GM23248 (cell line): ENCODE measurements around the gene GRB10. TPM values are rescaled to one million over a fixed set of nuclear protein-coding genes. Genes with fewer than 3 reads are reported as not detected.

ENCODE experiments used
- DNase-seq: peaks from one replicate; pipeline ENCODE4 v3.0.0-alpha.2; 2015
- H2AFZ ChIP-seq: fragments of 200-600 bp; sonication (generic); 2 replicates; pipeline ENCODE4 v1.6.1; 2016; ENCODE audit warnings: antibody characterized with exemption
- H3F3A ChIP-seq: fragments of 200-600 bp; sonication (generic); 2 replicates; pipeline ENCODE4 v1.6.1; 2016; ENCODE audit warnings: mild to moderate bottlenecking, antibody characterized with exemption, mixed run types; ENCODE audit not compliant: insufficient read depth
- H3K27ac ChIP-seq: fragments of 200-600 bp; sonication (generic); 2 replicates; pipeline ENCODE4 v1.5.1; 2016; ENCODE audit warnings: mild to moderate bottlenecking
- H3K27me3 ChIP-seq: fragments of 200-600 bp; sonication (generic); replicated peaks from 2 replicates; pipeline ENCODE4 v1.6.1; 2016; ENCODE audit warnings: mild to moderate bottlenecking; ENCODE audit not compliant: insufficient read depth
- H3K36me3 ChIP-seq: fragments of 200-600 bp; sonication (generic); 2 replicates; pipeline ENCODE4 v1.6.1; 2016; ENCODE audit warnings: low read depth, mild to moderate bottlenecking
- H3K4me1 ChIP-seq: fragments of 200-600 bp; sonication (generic); 2 replicates; pipeline ENCODE4 v1.6.1; 2016; ENCODE audit warnings: mild to moderate bottlenecking; ENCODE audit not compliant: insufficient read depth
- H3K4me2 ChIP-seq: fragments of 200-600 bp; sonication (generic); one replicate; pipeline ENCODE4 v1.6.1; 2016; ENCODE audit warnings: mild to moderate bottlenecking; ENCODE audit not compliant: unreplicated experiment
- H3K4me3 ChIP-seq: fragments of 200-600 bp; sonication (generic); 2 replicates; pipeline ENCODE4 v1.5.1; 2016; ENCODE audit warnings: mild to moderate bottlenecking
- H3K79me2 ChIP-seq: fragments of 200-600 bp; sonication (generic); 2 replicates; pipeline ENCODE4 v1.6.1; 2016; ENCODE audit warnings: mild to moderate bottlenecking; ENCODE audit not compliant: insufficient read depth
- H3K9ac ChIP-seq: fragments of 200-600 bp; sonication (generic); 2 replicates; pipeline ENCODE4 v1.6.1; 2016; ENCODE audit warnings: mild to moderate bottlenecking
- H3K9me2 ChIP-seq: fragments of 200-600 bp; sonication (generic); 2 replicates; pipeline ENCODE4 v1.6.1; 2016; ENCODE audit warnings: mixed run types, mild to moderate bottlenecking, moderate library complexity; ENCODE audit not compliant: insufficient read depth
- H3K9me3 ChIP-seq: fragments of 200-600 bp; sonication (generic); one replicate; pipeline ENCODE4 v1.6.1; 2017; ENCODE audit warnings: low read depth
- H4K20me1 ChIP-seq: fragments of 200-600 bp; sonication (generic); 2 replicates; pipeline ENCODE4 v1.6.0; 2016; ENCODE audit not compliant: insufficient read depth
- EZH2 ChIP-seq: fragments of 200-600 bp; sonication (generic); IDR thresholded peaks from 2 replicates; pipeline ENCODE4 v1.6.1; 2018; ENCODE audit warnings: antibody characterized with exemption, mild to moderate bottlenecking; ENCODE audit not compliant: insufficient read depth, poor library complexity, severe bottlenecking
- EZH2phosphoT487 ChIP-seq: fragments of 200-600 bp; sonication (generic); IDR thresholded peaks from 2 replicates; pipeline ENCODE4 v1.6.1; 2018; ENCODE audit warnings: antibody characterized with exemption, moderate library complexity, mild to moderate bottlenecking, low read depth; ENCODE audit not compliant: insufficient read depth
- WGBS, 2 experiments: methylation state at CpG; one replicate each; pipeline ENCODE4 v1.1.6; 2015 to 2017; ENCODE audit warnings: low lambda C conversion rate in 2 of 2, low coverage in 1 of 2; ENCODE audit errors: missing lambda C conversion rate in 2 of 2; 5-methylcytosine and 5-hydroxymethylcytosine counted together
- in situ Hi-C: fragments of 300-500 bp; cut with MboI; formaldehyde crosslinking; loops from 2 replicates; pipeline ENCODE4 v1.15.0; 2020
- polyA plus RNA-seq: library from polyadenylated mRNA; unstranded; fragments of >200 nt; fragmentation: Nextera tagmentation; extraction: Ambion mirVana; gene quantifications from 2 replicates; pipeline ENCODE4 v1.2.1, GENCODE V29; 2016
- total RNA-seq: library from RNA; depleted of rRNA; stranded (reverse); fragments of >200 nt; shearing (Covaris generic); gene quantifications from 2 replicates; pipeline ENCODE4 v1.2.3, GENCODE V29; 2014

Gene GRB10
- total and polyA plus RNA-seq, 2 experiments from 2014 or later, result 12.9 to 25.9 TPM

- TF ChIP-seq EZH2phosphoT487 (no peak), EZH2 (no peak)
- Histone ChIP-seq H3K27me3 (no peaks in the 10 kb centered on the region), H3K4me1 (no peaks in the 10 kb centered on the region), H3K79me2 (peaks cover 30% of the 10 kb centered on the region), H3K9me2 (no peaks in the 10 kb centered on the region), H3F3A (0 out of 2 replicates have a peak, but pooled peaks cover 6% of the 10 kb centered on the region), H3K4me3 (no peak overlapping the region), H3K27ac (no peak overlapping the region), H3K36me3 (peaks cover 3% of the 10 kb centered on the region; the same call in 1 of the 2 replicates), H3K9me3 (no peaks in the 10 kb centered on the region), H3K9ac (no peak overlapping the region), H4K20me1 (peaks cover 5% of the 10 kb centered on the region; the same call in 1 of the 2 replicates), H3K4me2 (no peak overlapping the region), H2AFZ (no peak overlapping the region)
- DNase-seq, result no peak
- 65% methylated on average over 13 of the region's 13 CpGs for WGBS, 2 experiments
- in situ Hi-C loops, result no loop called here
Measured at GRCh38 chr7:50676740-50677637, 105.7 kb downstream of the GRB10 start.

DNA sequence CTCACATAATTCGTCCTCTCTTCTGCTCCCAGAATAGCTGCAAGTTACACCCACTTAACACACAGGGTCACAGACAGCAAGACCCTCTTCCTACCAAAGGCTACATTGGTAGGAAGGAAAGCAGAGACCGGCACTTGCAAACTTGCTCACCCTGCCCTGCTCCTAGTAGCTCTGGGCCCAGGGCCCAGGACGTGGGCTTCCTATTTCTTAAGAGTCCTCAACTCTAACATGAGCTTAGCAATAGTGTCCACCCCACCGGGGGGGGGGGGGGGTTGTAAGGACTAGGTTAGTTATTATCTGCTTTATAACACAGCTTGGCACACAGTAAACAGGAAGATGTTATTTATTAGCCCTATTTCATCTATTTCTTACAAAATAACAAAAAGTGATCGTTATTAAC is 106.6 kb downstream of the GRB10 start:
- DNase-seq, result no peak

DNA sequence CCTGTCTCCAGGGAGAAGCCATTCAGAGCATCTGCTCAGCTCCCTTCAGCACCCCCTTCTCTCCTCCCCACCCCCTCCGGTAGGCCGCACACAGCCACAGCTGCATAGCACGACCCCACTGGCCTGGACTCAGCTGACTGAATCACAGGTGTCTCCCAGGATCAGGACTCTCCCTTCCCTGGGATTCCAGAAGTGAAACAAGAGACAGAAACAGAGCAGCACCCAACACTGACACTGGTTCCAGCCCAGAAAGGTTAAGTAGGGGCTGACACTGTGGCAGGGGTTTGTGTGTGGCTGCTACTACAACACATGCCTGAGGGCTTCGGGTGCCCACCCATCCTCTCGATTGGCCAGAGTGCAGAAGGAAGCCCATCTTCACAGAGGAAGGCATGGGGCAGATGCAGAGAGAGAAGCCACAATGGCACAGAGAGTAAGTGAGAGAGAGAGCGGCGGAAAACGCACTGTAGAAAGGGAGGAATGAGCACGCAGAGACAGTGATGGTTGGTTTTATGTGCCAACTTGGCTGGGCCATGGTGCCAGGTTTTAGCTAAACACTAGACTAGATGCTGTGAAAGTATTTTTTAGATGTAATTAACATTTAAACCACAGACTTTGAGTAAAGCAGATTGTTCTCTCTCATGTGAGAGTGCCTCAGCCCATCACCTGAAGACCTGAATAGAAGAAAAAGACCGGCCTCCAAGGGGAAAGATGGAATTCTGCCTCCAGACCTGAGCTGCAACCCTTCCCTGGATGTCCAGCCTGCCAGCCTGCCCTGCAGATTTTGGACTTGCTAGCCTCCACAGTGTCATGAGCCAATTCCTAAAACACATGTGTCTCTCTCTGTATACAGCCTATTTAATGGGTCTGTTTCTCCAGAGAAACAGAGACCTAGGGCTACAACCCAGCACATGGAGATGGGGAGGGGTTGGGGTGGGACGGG is 107.5 kb downstream of the GRB10 start:
- H3K4me3 ChIP-seq, result no peak overlapping the region
- peaks cover 34% of the 10 kb centered on the region for H3K79me2 ChIP-seq
- 0 out of 2 replicates have a peak, but pooled peaks cover 3% of the 10 kb centered on the region for H3F3A ChIP-seq
- in situ Hi-C loops, result no loop called here
- H3K4me2 ChIP-seq, result no peak overlapping the region
- 80 to 83% methylated on average over 11 of the region's 11 CpGs for WGBS, 2 experiments
- no peaks in the 10 kb centered on the region for H3K9me2 ChIP-seq
- no peak overlapping the region for H2AFZ ChIP-seq
- H4K20me1 ChIP-seq, result peaks cover 5% of the 10 kb centered on the region; the same call in 1 of the 2 replicates
- H3K9ac ChIP-seq, result no peak overlapping the region
- peaks cover 6% of the 10 kb centered on the region; the same call in 1 of the 2 replicates for H3K36me3 ChIP-seq
- H3K27ac ChIP-seq, result no peak overlapping the region
- no peaks in the 10 kb centered on the region for H3K4me1 ChIP-seq
- no peaks in the 10 kb centered on the region for H3K27me3 ChIP-seq
- TF ChIP-seq EZH2phosphoT487, result no peak
- no peak for TF ChIP-seq EZH2
- no peaks in the 10 kb centered on the region for H3K9me3 ChIP-seq
- no peak for DNase-seq

More for the DNA sequence above, 106.6 kb downstream of the GRB10 start:
- no peak overlapping the region for H3K4me3 ChIP-seq
- H3K79me2 ChIP-seq, result peaks cover 30% of the 10 kb centered on the region
- H3K4me1 ChIP-seq, result no peaks in the 10 kb centered on the region
- peaks cover 6% of the 10 kb centered on the region; the same call in 1 of the 2 replicates for H3K36me3 ChIP-seq
- TF ChIP-seq EZH2phosphoT487 (no peak), EZH2 (no peak)
- WGBS, 2 experiments, result 69 to 85% methylated on average over 4 to 5 of the region's 5 CpGs
- no peak overlapping the region for H3K27ac ChIP-seq
- H3K9ac ChIP-seq, result no peak overlapping the region
- no peaks in the 10 kb centered on the region for H3K9me2 ChIP-seq
- no peaks in the 10 kb centered on the region for H3K9me3 ChIP-seq
- H3K27me3 ChIP-seq, result no peaks in the 10 kb centered on the region
- no peak overlapping the region for H2AFZ ChIP-seq
- H3F3A ChIP-seq, result 0 out of 2 replicates have a peak, but pooled peaks cover 6% of the 10 kb centered on the region
- in situ Hi-C loops, result no loop called here
- H3K4me2 ChIP-seq, result no peak overlapping the region
- H4K20me1 ChIP-seq, result peaks cover 5% of the 10 kb centered on the region; the same call in 1 of the 2 replicates

DNA sequence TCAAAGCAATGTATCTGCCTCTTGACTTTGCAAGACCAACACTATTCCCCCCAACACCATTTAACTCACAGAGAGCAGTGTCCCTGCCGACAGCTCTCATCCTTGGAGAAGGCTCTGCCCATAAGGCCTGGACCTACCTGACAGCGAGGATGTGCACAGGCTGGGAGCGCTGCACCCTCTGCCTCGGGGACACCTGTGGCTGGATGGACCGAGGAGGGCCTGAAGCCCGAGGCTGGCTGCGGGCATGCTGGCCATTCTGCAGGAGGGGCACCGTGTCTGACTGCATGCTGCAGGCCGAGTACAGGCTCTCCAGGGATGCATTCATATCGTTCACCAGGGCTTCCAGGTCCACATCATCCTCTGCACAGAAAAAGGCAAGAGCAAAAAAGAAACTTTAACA is 108.4 kb downstream of the GRB10 start:
- H3K9me3 ChIP-seq, result no peaks in the 10 kb centered on the region
- in situ Hi-C loops, result no loop called here
- H3K4me1 ChIP-seq, result no peaks in the 10 kb centered on the region
- no peaks in the 10 kb centered on the region for H3F3A ChIP-seq
- H3K36me3 ChIP-seq, result peaks cover 6% of the 10 kb centered on the region; the same call in 1 of the 2 replicates
- DNase-seq, result no peak
- H3K27me3 ChIP-seq, result no peaks in the 10 kb centered on the region
- H4K20me1 ChIP-seq, result peaks cover 5% of the 10 kb centered on the region; the same call in 1 of the 2 replicates
- H3K9me2 ChIP-seq, result no peaks in the 10 kb centered on the region
- no peak for TF ChIP-seq EZH2
- no peak for TF ChIP-seq EZH2phosphoT487
- no peak overlapping the region for H3K4me3 ChIP-seq
- no peak overlapping the region for H3K9ac ChIP-seq
- peaks cover 29% of the 10 kb centered on the region for H3K79me2 ChIP-seq
- H3K27ac ChIP-seq, result no peak overlapping the region
- no peak overlapping the region for H3K4me2 ChIP-seq
- H2AFZ ChIP-seq, result no peak overlapping the region
- 92 to 94% methylated on average over 10 of the region's 10 CpGs for WGBS, 2 experiments
